Chondrocyte (in vitro differentiated cells): ENCODE results near the gene STN1. TPM values are rescaled to one million over a fixed set of nuclear protein-coding genes. Genes with fewer than 3 reads are reported as not detected.
A peak's percentile ranks its signal among the peaks of the same experiment; 100 is the strongest.

Experiments used
- DNase-seq: peaks from one replicate; pipeline ENCODE4 v3.0.0; 2021; ENCODE audit warnings: mixed read lengths, low spot score
- H3K27ac Mint-ChIP-seq: one replicate; pipeline ENCODE4 v1.8.0; 2021; ENCODE audit warnings: mild to moderate bottlenecking, moderate library complexity, mixed read lengths; ENCODE audit not compliant: unreplicated experiment
- H3K27me3 Mint-ChIP-seq: 2 replicates; pipeline ENCODE4 v1.8.0; 2021; ENCODE audit warnings: low read depth, mixed read lengths
- H3K36me3 Mint-ChIP-seq: 2 replicates; pipeline ENCODE4 v1.8.0; 2021; ENCODE audit warnings: low read depth, mixed read lengths
- H3K4me1 Mint-ChIP-seq: 2 replicates; pipeline ENCODE4 v1.8.0; 2021; ENCODE audit warnings: low read depth, mild to moderate bottlenecking, mixed read lengths
- H3K4me3 Mint-ChIP-seq: one replicate; pipeline ENCODE4 v1.8.0; 2021; ENCODE audit warnings: mild to moderate bottlenecking, moderate library complexity, mixed read lengths; ENCODE audit not compliant: unreplicated experiment
- H3K9me3 Mint-ChIP-seq: 2 replicates; pipeline ENCODE4 v1.8.0; 2021; ENCODE audit warnings: low read depth, mixed read lengths
- total RNA-seq: library from RNA; stranded (reverse); gene quantifications from 3 replicates; pipeline ENCODE4 v1.2.1, GENCODE V29; 2021
- TF ChIP-seq, protein P1 (sequence below): fragments of 200-600 bp; sonication (generic); IDR thresholded peaks from 2 replicates; pipeline ENCODE4 v1.5.0; 2021; ENCODE audit warnings: antibody characterized with exemption, mild to moderate bottlenecking, moderate library complexity

STN1 gene
- total RNA-seq, 1 donor from 2014 or later: 15.8 TPM

DNA sequence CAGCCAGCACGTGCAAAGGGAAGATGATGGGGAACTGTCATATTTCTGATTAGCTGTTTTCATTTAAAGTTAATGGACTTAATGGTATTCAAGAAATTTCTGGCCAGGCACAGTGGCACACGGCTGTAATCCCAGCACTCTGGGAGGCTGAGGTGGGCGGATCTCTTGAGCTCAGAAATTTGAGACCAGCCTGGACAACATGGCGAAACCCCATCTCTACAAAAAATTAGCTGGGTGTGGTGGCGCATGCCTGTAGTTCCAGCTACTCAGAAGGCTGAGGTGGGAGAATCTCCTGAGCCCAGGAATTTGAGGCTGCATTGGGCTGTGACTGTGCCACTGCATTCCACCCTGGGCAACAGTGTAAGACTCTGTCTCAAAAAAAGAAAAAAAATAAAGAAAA is 18.7 kb downstream of the STN1 start:
- H3K4me1 Mint-ChIP-seq: peaks cover 29% of the 10 kb centered on the region

DNA sequence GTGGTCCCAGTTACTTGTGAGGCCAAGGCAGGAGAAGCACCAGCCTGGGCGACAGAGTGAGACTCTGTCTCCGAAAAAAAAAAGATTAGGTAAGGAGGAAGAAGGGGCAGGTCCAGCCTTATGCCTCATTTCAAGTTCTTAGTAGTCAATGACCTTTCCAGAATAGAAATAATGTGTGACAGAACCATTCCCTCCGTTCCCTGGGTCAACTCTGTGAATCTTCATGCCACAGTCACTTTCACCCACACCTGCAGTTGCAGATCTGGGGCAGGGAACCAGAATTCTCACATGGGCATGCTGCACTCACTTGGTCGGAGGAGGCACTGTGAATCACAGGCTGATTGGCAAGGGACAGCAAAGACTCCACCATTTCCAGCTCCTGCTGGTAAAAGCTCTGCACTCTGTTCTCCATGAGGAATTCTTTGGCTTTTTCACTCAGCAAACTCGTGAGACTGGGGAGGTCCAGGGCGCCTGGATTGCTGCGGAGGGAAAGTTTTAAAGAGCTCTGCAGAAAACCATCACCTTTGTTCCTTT is 20.7 kb downstream of the STN1 start:
- Mint-ChIP-seq H3K4me3 (no peak overlapping the region), H3K36me3 (peaks cover 12% of the 10 kb centered on the region), H3K9me3 (no peaks in the 10 kb centered on the region), H3K27ac (no peak overlapping the region), H3K4me1 (peaks cover 36% of the 10 kb centered on the region), H3K27me3 (no peaks in the 10 kb centered on the region)
- TF ChIP-seq, protein P1, sequence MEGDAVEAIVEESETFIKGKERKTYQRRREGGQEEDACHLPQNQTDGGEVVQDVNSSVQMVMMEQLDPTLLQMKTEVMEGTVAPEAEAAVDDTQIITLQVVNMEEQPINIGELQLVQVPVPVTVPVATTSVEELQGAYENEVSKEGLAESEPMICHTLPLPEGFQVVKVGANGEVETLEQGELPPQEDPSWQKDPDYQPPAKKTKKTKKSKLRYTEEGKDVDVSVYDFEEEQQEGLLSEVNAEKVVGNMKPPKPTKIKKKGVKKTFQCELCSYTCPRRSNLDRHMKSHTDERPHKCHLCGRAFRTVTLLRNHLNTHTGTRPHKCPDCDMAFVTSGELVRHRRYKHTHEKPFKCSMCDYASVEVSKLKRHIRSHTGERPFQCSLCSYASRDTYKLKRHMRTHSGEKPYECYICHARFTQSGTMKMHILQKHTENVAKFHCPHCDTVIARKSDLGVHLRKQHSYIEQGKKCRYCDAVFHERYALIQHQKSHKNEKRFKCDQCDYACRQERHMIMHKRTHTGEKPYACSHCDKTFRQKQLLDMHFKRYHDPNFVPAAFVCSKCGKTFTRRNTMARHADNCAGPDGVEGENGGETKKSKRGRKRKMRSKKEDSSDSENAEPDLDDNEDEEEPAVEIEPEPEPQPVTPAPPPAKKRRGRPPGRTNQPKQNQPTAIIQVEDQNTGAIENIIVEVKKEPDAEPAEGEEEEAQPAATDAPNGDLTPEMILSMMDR: no peak
- no peak for DNase-seq

More for the DNA sequence above, 18.7 kb downstream of the STN1 start:
- no peak for DNase-seq
- Mint-ChIP-seq H3K27me3 (no peaks in the 10 kb centered on the region), H3K9me3 (no peaks in the 10 kb centered on the region), H3K36me3 (peaks cover 17% of the 10 kb centered on the region), H3K4me3 (no peak overlapping the region), H3K27ac (no peak overlapping the region)
- TF ChIP-seq, protein P1: no peak

DNA sequence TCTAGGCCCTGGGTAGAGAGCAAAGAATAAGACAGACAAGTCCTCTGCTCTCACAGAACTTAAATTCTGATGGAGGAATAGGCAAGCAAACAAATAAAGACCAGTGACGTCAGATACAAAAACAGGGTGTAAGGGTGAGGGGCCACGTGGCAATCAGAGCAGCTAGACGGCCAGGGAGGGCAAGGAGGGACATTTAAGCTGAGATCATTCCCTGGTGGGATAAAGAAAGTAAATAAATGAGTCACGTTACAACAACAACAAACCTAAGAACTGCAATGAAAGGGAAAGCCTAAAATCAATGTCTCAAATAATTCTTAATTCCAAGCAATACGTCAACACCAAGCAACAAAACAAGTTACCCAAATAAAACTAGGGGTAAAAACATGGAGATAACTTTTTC is 21.8 kb downstream of the STN1 start:
- H3K27ac Mint-ChIP-seq: no peak overlapping the region
- TF ChIP-seq, protein P1: no peak

DNA sequence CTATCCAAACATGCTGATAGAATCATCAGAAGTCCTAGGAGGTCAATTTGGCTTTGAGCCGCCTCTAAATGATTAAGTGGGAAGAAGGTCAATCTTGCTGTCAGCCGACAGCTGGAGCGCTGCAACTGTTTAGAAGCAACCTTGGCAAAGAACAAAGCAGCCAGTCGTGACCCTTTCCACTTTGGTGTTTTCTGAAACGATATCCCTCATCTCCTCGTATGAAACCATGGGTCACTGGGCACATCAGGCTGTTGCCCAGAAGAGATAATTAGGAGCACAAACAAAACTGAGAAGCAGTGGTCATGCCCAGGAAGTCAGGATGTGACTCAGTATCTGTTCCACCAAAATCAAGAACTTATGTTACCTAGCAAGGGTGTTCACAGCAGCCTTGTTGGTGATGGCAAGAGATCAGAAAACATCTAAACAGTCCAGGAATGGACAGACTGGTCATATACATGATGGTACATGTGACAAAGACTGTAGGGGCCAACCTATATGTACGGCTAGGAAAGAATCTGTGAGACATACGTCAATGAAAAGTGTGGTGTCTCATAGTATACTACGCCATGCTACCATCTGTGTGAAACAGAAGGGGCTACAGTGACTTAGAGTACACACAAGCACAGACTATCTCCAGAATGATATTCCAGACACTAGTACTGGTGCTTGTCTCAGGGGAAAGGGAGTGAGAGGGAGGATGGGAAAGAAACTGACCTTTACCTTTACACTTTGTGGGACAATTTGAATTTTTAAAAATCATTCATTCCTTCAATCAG is 22.4 kb downstream of the STN1 start:
- no peak overlapping the region for H3K4me3 Mint-ChIP-seq
- peak overlapping the region; percentile 49 for H3K27ac Mint-ChIP-seq

More for the DNA sequence above, 21.8 kb downstream of the STN1 start:
- H3K9me3 Mint-ChIP-seq: no peaks in the 10 kb centered on the region
- peaks cover 36% of the 10 kb centered on the region for H3K4me1 Mint-ChIP-seq
- peaks cover 17% of the 10 kb centered on the region for H3K36me3 Mint-ChIP-seq
- DNase-seq: no peak
- no peaks in the 10 kb centered on the region for H3K27me3 Mint-ChIP-seq
- no peak overlapping the region for H3K4me3 Mint-ChIP-seq

DNA sequence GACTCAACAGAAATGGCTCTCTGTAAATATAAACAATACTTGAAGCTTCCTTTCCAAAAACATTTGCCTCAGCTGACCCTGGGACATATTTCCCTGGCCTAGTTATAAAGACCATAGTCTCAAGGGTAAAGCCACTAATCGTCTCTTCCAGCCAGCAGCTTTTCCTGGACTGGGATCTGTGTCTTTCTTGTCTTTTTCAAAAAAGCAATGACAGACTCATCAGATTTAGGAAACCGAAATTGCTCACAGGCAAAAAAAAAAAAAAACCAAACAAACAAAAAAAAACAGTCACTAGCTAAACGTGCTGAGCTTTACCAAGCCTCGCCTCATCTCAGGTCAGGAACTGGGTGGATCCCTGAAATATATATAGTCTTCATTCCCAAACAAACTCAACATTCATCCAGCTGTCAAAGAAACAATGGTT is 23.5 kb downstream of the STN1 start:
- H3K4me1 Mint-ChIP-seq: peaks cover 33% of the 10 kb centered on the region
- no peaks in the 10 kb centered on the region for H3K9me3 Mint-ChIP-seq
- H3K36me3 Mint-ChIP-seq: peaks cover 14% of the 10 kb centered on the region
- H3K27ac Mint-ChIP-seq: peak overlapping the region; percentile 49
- H3K4me3 Mint-ChIP-seq: no peak overlapping the region
- TF ChIP-seq, protein P1: no peak
- no peak for DNase-seq
- no peaks in the 10 kb centered on the region for H3K27me3 Mint-ChIP-seq

More for the DNA sequence above, 22.4 kb downstream of the STN1 start:
- DNase-seq: no peak
- H3K36me3 Mint-ChIP-seq: peaks cover 19% of the 10 kb centered on the region
- H3K4me1 Mint-ChIP-seq: peaks cover 35% of the 10 kb centered on the region
- no peaks in the 10 kb centered on the region for H3K9me3 Mint-ChIP-seq
- no peaks in the 10 kb centered on the region for H3K27me3 Mint-ChIP-seq
- TF ChIP-seq, protein P1: no peak
